HG03460 (cell line): ENCODE results near the gene SETD4.
"Not testable (repeated sequence)": the region's sequence is repeated elsewhere in the genome, so short reads cannot be mapped to it uniquely, and the experiment has no call there.

Experiments
- ATAC-seq: cut with Tn5 transposase; IDR thresholded peaks from one replicate; pipeline ENCODE4 v1.9.1; 2021; ENCODE audit not compliant: unreplicated experiment

The SETD4 gene

GRCh38 chr21:36079010-36079649 lies 18.8 kb upstream of the SETD4 start:
- ATAC-seq, result no peak

- no peak for ATAC-seq
Observed at GRCh38 chr21:36077758-36078157, 17.4 kb upstream of the SETD4 start.

GRCh38 chr21:36076878-36077655 lies 16.7 kb upstream of the SETD4 start:
- ATAC-seq, result peak; percentile 57

GRCh38 chr21:36075953-36076352 lies 15.6 kb upstream of the SETD4 start:
- ATAC-seq, result no peak

- no peak for ATAC-seq
Observed at GRCh38 chr21:36075171-36075570, 14.8 kb upstream of the SETD4 start.

GRCh38 chr21:36073911-36074310 lies 13.6 kb upstream of the SETD4 start:
- ATAC-seq, result not testable (repeated sequence)

GRCh38 chr21:36073181-36073580 lies 12.9 kb upstream of the SETD4 start:
- no peak for ATAC-seq

- no peak for ATAC-seq
Observed at GRCh38 chr21:36072453-36073162, 12.3 kb upstream of the SETD4 start.

- ATAC-seq, result no peak
Observed at GRCh38 chr21:36070999-36071398, 10.7 kb upstream of the SETD4 start.

GRCh38 chr21:36069713-36070583 lies 9.6 kb upstream of the SETD4 start, which contains the start of gene CBR1:
Gene CBR1, plus strand, starts transcription at chr21:36070024. Its CDS starts 92 bp downstream, at chr21:36070116.
- peak; percentile 97 for ATAC-seq

GRCh38 chr21:36068748-36069398 lies 8.5 kb upstream of the SETD4 start:
- ATAC-seq, result no peak

GRCh38 chr21:36065497-36066036 lies 5.2 kb upstream of the SETD4 start:
- no peak for ATAC-seq

GRCh38 chr21:36064085-36064460 lies 3.7 kb upstream of the SETD4 start:
- ATAC-seq, result no peak

- no peak for ATAC-seq
Observed at GRCh38 chr21:36063375-36064084, 3.2 kb upstream of the SETD4 start.

GRCh38 chr21:36061445-36061844 lies 1.1 kb upstream of the SETD4 start:
- ATAC-seq, result no peak

GRCh38 chr21:36059823-36060158 lies 535 bp downstream of the SETD4 start:
- ATAC-seq, result peak; percentile 37

GRCh38 chr21:36055551-36055950 lies 4.8 kb downstream of the SETD4 start:
- no peak for ATAC-seq

GRCh38 chr21:36053715-36054062 lies 6.6 kb downstream of the SETD4 start:
- no peak for ATAC-seq

GRCh38 chr21:36052860-36053714 lies 7.2 kb downstream of the SETD4 start:
- no peak for ATAC-seq
